ENCODE results near the gene BATF.

Gene BATF

DNA sequence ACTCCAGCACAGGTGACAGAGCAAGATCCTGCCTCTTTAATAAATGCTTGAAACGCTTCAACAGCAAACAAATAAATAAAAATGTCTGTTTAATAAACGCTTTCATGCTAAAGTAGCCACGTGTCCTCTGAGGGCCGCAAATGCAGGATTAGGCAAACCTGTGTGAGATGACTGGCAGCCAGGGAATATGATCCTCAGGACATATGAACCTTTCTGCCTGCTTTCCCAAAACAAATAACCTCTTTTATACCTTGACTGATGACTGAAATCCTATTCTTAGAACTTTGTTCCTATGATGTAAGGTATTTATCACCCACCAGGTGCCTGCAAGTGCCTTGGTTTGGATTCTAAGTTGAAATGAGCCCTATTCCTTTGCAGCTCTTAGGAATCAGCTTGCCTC, 41.7 kb downstream of the BATF start:
- no peak for DNase-seq (ENCODE audit: extremely low read depth, low read depth)
- TF ChIP-seq, protein P1, sequence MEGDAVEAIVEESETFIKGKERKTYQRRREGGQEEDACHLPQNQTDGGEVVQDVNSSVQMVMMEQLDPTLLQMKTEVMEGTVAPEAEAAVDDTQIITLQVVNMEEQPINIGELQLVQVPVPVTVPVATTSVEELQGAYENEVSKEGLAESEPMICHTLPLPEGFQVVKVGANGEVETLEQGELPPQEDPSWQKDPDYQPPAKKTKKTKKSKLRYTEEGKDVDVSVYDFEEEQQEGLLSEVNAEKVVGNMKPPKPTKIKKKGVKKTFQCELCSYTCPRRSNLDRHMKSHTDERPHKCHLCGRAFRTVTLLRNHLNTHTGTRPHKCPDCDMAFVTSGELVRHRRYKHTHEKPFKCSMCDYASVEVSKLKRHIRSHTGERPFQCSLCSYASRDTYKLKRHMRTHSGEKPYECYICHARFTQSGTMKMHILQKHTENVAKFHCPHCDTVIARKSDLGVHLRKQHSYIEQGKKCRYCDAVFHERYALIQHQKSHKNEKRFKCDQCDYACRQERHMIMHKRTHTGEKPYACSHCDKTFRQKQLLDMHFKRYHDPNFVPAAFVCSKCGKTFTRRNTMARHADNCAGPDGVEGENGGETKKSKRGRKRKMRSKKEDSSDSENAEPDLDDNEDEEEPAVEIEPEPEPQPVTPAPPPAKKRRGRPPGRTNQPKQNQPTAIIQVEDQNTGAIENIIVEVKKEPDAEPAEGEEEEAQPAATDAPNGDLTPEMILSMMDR (IDR thresholded peaks at IDR 0.05; ENCODE audit: low read depth, low read length, missing control alignments): no peak
- H3K4me3 ChIP-seq (replicated peaks; ENCODE audit: low read depth, low read length): no peak overlapping the region

DNA sequence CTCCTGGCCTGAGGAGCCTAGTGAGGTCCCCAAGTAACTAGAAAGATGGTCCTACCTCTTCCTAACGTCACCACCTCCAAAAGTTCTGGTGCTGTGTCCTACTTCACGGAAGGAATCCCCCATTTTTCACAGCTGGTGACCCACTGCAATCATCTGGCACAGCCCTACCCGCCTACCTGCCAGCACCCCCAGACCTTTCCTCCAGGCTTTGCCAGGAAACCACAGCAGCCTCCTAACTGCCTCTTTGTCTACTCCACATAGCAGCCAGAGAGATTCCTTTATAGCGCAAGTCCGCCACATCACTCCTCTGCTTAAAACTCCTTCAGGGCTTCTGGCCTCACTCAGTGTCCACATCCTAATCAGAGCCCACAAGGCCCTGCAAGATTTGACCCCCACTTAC, 42.8 kb downstream of the BATF start:
- TF ChIP-seq, protein P1 (IDR thresholded peaks at IDR 0.05; ENCODE audit: low read depth, low read length, missing control alignments): no peak
- H3K4me3 ChIP-seq (replicated peaks; ENCODE audit: low read depth, low read length): no peak overlapping the region

GRCh38 chr14:75566321-75566720, 44.1 kb downstream of the BATF start:
- H3K4me3 ChIP-seq (replicated peaks; ENCODE audit: low read depth, low read length): no peak overlapping the region
- no peak for DNase-seq (ENCODE audit: extremely low read depth, low read depth)
- TF ChIP-seq, protein P1 (IDR thresholded peaks at IDR 0.05; ENCODE audit: low read depth, low read length, missing control alignments): no peak

More for the DNA sequence above, 42.8 kb downstream of the BATF start:
- DNase-seq (ENCODE audit: extremely low read depth, low read depth): no peak

DNA sequence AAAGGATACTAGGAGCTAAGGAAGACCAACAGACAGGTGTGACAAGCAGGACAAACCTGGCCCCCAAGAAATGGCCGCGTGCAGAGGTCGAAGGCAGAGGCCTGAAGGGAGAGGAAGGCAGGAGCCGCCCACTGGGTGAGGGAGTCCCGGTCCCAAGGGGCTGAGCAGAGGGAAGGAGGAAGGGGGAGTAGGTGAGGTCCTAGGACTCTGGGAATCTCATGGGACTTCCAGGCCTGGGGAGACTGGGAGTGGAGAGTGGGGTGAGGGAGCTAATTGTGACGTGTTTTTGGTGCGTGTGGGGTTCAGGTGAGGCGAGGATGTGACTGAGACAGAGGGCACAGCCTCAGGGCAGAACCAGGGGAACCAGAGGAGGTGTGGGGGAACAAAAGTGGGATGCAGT, 44.5 kb downstream of the BATF start:
- DNase-seq (ENCODE audit: extremely low read depth, low read depth): no peak
- no peak overlapping the region for H3K4me3 ChIP-seq (replicated peaks; ENCODE audit: low read depth, low read length)
- TF ChIP-seq, protein P1 (IDR thresholded peaks at IDR 0.05; ENCODE audit: low read depth, low read length, missing control alignments): no peak

- no peak overlapping the region for H3K4me3 ChIP-seq (replicated peaks; ENCODE audit: low read depth, low read length)
- TF ChIP-seq, protein P1 (IDR thresholded peaks at IDR 0.05; ENCODE audit: low read depth, low read length, missing control alignments): no peak
- no peak for DNase-seq (ENCODE audit: extremely low read depth, low read depth)
Measured at GRCh38 chr14:75568140-75568539, 45.9 kb downstream of the BATF start.

DNA sequence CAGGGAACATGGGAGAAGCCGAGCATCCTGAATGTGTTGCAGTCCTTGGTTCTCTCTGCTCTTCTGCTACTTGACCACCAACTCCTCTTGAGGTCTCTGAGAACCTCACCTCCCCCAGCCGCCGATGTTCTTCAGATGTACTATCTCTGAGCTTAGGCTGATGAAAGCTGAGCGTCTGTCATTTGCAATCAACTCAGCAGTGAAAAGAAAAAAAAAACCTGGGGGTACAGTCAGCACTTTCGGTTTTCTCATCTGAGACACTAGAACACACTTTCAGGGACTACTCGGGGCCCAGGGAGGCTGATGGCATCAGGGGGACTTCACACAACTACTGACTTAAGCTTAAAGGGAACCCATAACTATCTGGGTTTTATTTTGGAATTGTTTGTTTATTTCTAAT, 46.5 kb downstream of the BATF start:
- DNase-seq (ENCODE audit: extremely low read depth, low read depth): no peak
- TF ChIP-seq, protein P1 (IDR thresholded peaks at IDR 0.05; ENCODE audit: low read depth, low read length, missing control alignments): no peak
- no peak overlapping the region for H3K4me3 ChIP-seq (replicated peaks; ENCODE audit: low read depth, low read length)

DNA sequence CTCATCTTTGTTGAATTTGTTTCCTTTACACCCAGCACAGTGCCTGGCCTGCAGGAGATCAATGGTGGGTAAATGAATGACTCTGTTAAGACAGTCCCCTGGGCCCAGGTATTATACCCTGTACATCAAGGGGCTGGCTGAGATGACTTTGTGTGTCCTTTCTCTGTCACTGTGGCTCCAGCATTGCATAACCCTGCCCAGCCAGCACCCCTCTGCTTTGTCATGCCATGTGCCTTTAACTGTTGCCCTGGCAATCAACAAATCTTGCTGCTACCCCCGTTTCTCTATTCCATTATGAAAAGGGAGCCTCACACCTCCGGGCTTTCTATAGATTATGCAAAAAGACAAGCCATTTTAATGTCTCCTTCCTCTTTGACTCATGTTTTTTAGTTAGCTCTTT, 48.5 kb downstream of the BATF start:
- no peak overlapping the region for H3K4me3 ChIP-seq (replicated peaks; ENCODE audit: low read depth, low read length)
- no peak for DNase-seq (ENCODE audit: extremely low read depth, low read depth)
- TF ChIP-seq, protein P1 (IDR thresholded peaks at IDR 0.05; ENCODE audit: low read depth, low read length, missing control alignments): no peak

All from HFF-Myc (cell line).